GM20000 (cell line): ENCODE measurements around the gene ABHD1.

ENCODE experiments used
- DNase-seq: peaks from one replicate; pipeline ENCODE4 v3.0.0; 2012; ENCODE audit warnings: low spot score
- CTCF ChIP-seq: IDR thresholded peaks from 2 replicates; pipeline ENCODE4 v1.5.1; 2012; ENCODE audit warnings: mild to moderate bottlenecking, control low read depth; ENCODE audit errors: extremely low read depth, missing control alignments

The ABHD1 gene

GRCh38 chr2:27131429-27131828 is 7.8 kb downstream of the ABHD1 start:
- no peak for DNase-seq
- no peak for TF ChIP-seq CTCF

- DNase-seq: peak; percentile 53
- no peak for TF ChIP-seq CTCF
These were observed 9.7 kb downstream of the ABHD1 start for GRCh38 chr2:27133195-27133875.

GRCh38 chr2:27133905-27134780 is 10.5 kb downstream of the ABHD1 start, which contains the start of gene PREB:
PREB (minus strand) TSS chr2:27134636; CDS start chr2:27134421, 215 bp downstream.
- DNase-seq: peak; percentile 100
- peak; percentile 10 for TF ChIP-seq CTCF

- TF ChIP-seq CTCF: no peak
- no peak for DNase-seq
These were observed 11.3 kb downstream of the ABHD1 start for GRCh38 chr2:27134781-27135477.

GRCh38 chr2:27135478-27135955 is 11.9 kb downstream of the ABHD1 start:
- TF ChIP-seq CTCF: no peak
- DNase-seq: no peak

GRCh38 chr2:27136751-27137150 is 13.1 kb downstream of the ABHD1 start:
- TF ChIP-seq CTCF: no peak
- no peak for DNase-seq
